IPS-18c (cell line): ENCODE results near the gene FOCAD.
"Not testable (repeated sequence)": the region's sequence is repeated elsewhere in the genome, so short reads cannot be mapped to it uniquely, and the experiment has no call there.

Experiments
- H3K4me3 ChIP-seq: 2 replicates; pipeline ENCODE4 v1.7.0; 2013; ENCODE audit warnings: low read depth, mild to moderate bottlenecking, low read length, moderate library complexity; ENCODE audit not compliant: insufficient read depth
- H3K9me3 ChIP-seq: one replicate; pipeline ENCODE4 v1.6.1; 2013; ENCODE audit warnings: mild to moderate bottlenecking, low read length, moderate library complexity; ENCODE audit not compliant: control insufficient read depth, insufficient read depth

The FOCAD gene

GRCh38 chr9:20948703-20949102 is 264.6 kb downstream of the FOCAD start:
- no peak overlapping the region for H3K4me3 ChIP-seq
- H3K9me3 ChIP-seq, result no peaks in the 10 kb centered on the region

GRCh38 chr9:20950707-20951106 is 266.6 kb downstream of the FOCAD start:
- Histone ChIP-seq H3K9me3 (no peaks in the 10 kb centered on the region), H3K4me3 (no peak overlapping the region)

- H3K4me3 ChIP-seq, result no peak overlapping the region
These were observed 278.6 kb downstream of the FOCAD start for GRCh38 chr9:20962536-20963225.

GRCh38 chr9:20972684-20973083 is 288.6 kb downstream of the FOCAD start:
- no peaks in the 10 kb centered on the region for H3K9me3 ChIP-seq
- no peak overlapping the region for H3K4me3 ChIP-seq

More at GRCh38 chr9:20962536-20963225, 278.6 kb downstream of the FOCAD start:
- H3K9me3 ChIP-seq, result peaks cover 2% of the 10 kb centered on the region

GRCh38 chr9:20973246-20973947 is 289.3 kb downstream of the FOCAD start:
- not testable (repeated sequence) for H3K9me3 ChIP-seq, H3K4me3 ChIP-seq

- not testable (repeated sequence) for H3K4me3 ChIP-seq, H3K9me3 ChIP-seq
These were observed 290.3 kb downstream of the FOCAD start for GRCh38 chr9:20974191-20974938.

- no peaks in the 10 kb centered on the region for H3K9me3 ChIP-seq
- no peak overlapping the region for H3K4me3 ChIP-seq
These were observed 294.2 kb downstream of the FOCAD start for GRCh38 chr9:20978249-20978648.

GRCh38 chr9:20980832-20981455 is 296.9 kb downstream of the FOCAD start:
- Histone ChIP-seq H3K9me3 (no peaks in the 10 kb centered on the region), H3K4me3 (no peak overlapping the region)

GRCh38 chr9:20981486-20981885 is 297.4 kb downstream of the FOCAD start:
- Histone ChIP-seq H3K9me3 (no peaks in the 10 kb centered on the region), H3K4me3 (no peak overlapping the region)

GRCh38 chr9:20984506-20984905 is 300.4 kb downstream of the FOCAD start:
- Histone ChIP-seq H3K4me3 (no peak overlapping the region), H3K9me3 (no peaks in the 10 kb centered on the region)

GRCh38 chr9:20985851-20986600 is 302.0 kb downstream of the FOCAD start:
- no peaks in the 10 kb centered on the region for H3K9me3 ChIP-seq
- H3K4me3 ChIP-seq, result no peak overlapping the region

- Histone ChIP-seq H3K4me3 (no peak overlapping the region), H3K9me3 (no peaks in the 10 kb centered on the region)
These were observed 303.5 kb downstream of the FOCAD start for GRCh38 chr9:20987521-20987920.

- H3K9me3 ChIP-seq, result no peaks in the 10 kb centered on the region
- H3K4me3 ChIP-seq, result no peak overlapping the region
These were observed 304.0 kb downstream of the FOCAD start for GRCh38 chr9:20988061-20988460.

- Histone ChIP-seq H3K9me3 (no peaks in the 10 kb centered on the region), H3K4me3 (no peak overlapping the region)
These were observed 304.7 kb downstream of the FOCAD start for GRCh38 chr9:20988671-20989315.

GRCh38 chr9:20989923-20990341 is 305.9 kb downstream of the FOCAD start:
- Histone ChIP-seq H3K4me3 (no peak overlapping the region), H3K9me3 (no peaks in the 10 kb centered on the region)

GRCh38 chr9:20990867-20991266 is 306.8 kb downstream of the FOCAD start:
- H3K9me3 ChIP-seq, result no peaks in the 10 kb centered on the region
- H3K4me3 ChIP-seq, result no peak overlapping the region
